GM19397 (cell line): ENCODE results near the gene GK.
"Not testable (repeated sequence)": the region's sequence is repeated elsewhere in the genome, so short reads cannot be mapped to it uniquely, and the experiment has no call there.

Experiments
- ATAC-seq: cut with Tn5 transposase; IDR thresholded peaks from one replicate; pipeline ENCODE4 v1.9.1; 2021; ENCODE audit warnings: mild to moderate bottlenecking, moderate library complexity; ENCODE audit not compliant: unreplicated experiment

Gene GK

GRCh38 chrX:30693999-30694650 is 40.9 kb downstream of the GK start:
- no peak for ATAC-seq

DNA sequence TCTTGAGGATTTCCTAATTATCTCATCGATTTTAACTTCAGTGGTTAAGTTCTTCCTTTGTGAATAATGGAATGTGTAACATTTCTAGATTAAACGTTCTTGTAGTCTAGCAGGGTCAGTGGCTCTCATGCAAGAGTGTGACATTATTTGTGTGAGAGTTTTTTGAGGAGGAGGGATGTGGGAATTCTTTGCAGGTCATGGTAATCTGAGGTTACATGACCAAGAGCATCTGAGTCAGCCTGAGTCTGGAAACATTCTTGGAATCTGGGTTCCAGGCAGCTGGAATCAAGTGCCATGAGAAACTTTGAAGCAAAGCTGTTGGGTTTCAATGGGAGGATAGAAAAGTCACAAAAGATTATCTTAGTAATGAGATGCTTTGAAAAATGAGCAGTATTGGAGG is 49.5 kb downstream of the GK start:
- no peak for ATAC-seq

GRCh38 chrX:30706216-30706775 is 53.1 kb downstream of the GK start:
- no peak for ATAC-seq

- ATAC-seq, result no peak
Measured at GRCh38 chrX:30712214-30712613, 59.0 kb downstream of the GK start.

GRCh38 chrX:30713061-30713525 is 59.9 kb downstream of the GK start:
- peak; percentile 83 for ATAC-seq

DNA sequence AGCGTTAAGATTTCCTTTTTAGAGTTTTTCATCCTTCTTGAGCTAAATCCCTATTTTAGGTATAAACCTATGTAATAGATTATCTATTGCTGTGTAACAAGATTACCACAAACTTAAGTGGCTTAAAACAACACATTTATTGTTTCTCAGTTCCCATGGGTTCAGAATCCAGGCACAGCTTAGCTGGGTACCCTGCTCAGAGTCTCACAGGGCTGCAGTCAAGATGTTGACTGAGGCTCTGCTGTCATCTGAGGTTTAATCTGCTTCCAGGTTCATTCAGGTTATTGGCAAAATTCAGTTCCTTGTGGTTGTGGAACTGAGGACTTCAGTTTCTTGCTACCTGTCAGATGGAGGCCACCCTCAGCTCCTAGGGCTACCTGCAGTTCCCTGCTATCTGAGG is 60.9 kb downstream of the GK start:
- ATAC-seq, result peak; percentile 41

- no peak for ATAC-seq
Measured at GRCh38 chrX:30715976-30716375, 62.8 kb downstream of the GK start.

DNA sequence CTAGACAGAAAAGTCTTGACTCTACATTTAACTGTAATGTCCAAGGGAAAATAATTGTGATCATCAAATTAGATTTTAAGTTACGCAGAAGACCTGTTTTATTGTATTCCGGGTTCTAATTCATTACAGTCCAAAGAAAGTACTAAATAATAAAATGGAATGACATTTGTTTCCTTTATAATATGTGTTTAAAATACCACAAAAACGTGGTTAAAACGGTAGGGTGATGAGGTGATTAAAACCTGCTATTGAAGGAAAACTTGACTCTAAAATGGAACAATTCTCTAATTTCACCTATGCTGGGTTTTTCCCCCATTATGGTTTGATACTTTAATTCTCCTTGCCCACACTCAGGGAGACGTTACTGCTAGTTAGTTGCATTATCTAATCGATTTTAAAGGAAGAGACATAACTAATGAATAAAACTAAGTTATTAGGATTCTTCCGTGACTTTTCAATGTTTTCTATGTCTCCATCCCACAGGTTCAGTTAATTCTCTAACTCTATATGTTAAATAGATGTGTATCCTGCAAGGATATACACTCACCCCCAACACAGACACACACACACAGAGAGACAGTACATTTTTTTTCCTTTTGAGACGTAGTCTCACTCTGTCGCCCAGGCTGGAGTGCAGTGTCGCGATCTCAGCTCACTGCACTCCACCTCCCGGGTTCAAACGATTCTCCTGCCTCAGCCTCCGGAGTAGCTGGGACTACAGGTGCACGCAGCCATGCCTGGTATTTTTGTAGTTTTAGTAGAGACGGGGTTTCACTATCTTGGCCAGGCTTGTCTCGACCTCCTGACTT is 80.8 kb downstream of the GK start:
- no peak for ATAC-seq

GRCh38 chrX:30734782-30735181 is 81.6 kb downstream of the GK start:
- ATAC-seq, result no peak

- peak; percentile 87 for ATAC-seq
Measured at GRCh38 chrX:30735839-30736238, 82.6 kb downstream of the GK start.

DNA sequence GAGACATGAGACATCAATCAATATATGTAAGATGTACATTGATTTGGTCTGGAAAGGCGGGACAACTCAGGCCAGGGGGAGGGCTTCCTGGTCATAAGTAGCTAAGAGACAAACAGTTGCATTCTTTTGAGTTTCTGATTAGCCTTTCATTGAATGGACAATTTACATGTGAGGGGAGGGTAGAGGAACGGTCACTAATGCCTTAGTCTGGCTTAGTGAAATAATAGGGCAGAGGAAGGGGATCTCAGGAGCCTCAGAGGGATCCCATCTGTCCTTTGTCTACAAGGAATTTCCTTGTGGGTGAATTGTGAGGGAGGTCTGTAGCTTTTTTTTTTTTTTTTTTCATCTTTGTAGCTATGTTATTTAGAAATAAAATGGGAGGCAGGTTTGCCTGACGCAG is 88.3 kb downstream of the GK start:
- no peak for ATAC-seq

GRCh38 chrX:30748342-30748960 is 95.2 kb downstream of the GK start:
- no peak for ATAC-seq

DNA sequence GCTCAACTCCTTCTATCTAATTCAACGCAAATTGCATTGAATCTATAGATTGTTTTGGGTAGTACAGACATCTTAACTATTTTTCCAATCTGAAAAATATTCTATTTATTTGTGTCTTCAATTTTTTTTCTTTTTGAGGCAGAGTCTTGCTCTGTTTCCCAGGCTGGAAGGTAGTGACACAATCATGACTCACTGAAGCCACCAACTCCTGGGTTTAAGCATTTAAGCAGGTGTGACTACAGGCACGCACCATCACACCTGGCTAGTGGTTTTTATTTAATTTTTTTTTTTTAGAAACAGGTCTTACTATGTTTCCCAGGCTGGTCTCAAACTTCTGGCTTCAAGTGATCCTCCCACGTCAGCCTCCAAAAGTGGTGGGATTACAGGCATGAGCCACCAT is 98.3 kb downstream of the GK start:
- no peak for ATAC-seq

DNA sequence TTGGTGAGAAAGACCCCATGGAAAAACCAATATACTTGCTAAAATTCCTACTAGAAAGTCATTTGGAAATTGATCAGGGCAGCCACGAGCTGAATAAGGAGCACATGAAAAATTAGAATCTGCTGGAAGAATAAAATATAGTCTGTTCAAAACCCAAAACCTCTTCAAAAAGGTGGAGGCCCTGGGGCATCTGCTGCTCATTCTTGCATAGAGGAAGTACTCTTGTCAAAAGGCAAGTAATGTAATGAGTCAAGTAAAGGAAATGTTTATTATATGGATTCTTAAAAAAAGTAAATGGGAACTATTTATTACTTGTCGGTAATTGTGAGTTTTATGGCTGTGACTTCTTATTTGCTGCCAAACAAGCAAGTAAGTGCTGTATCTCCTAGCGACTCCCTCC is 109.5 kb downstream of the GK start:
- ATAC-seq, result no peak

GRCh38 chrX:30773764-30774163 is 120.5 kb downstream of the GK start:
- not testable (repeated sequence) for ATAC-seq

DNA sequence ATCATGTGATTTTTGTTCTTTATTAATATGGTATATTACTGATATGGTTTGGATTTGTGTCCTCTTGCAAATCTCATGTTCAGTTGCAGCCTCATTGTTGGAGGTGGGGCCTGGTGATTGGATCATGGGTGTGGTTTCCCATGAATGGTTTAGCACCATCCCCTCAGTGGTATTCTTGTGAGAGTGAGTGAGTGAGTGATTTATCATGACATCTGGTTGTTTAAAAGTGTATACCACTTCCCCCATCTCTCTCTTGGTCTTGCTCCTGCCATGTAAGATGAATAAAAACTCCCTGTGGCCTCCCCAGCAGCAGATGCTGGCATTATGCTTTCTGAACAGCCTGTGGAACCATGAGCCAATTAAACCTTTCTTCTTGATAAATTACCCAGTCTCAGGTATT is 124.4 kb downstream of the GK start:
- no peak for ATAC-seq

GRCh38 chrX:30779453-30780030 is 126.3 kb downstream of the GK start:
- no peak for ATAC-seq
